PC-9 (cell line): ENCODE results near the gene KL.

Experiments
- CTCF ChIP-seq: fragments of 200-600 bp; sonication (generic); conservative IDR thresholded peaks from 2 replicates; pipeline ENCODE4 v1.6.1; 2017; ENCODE audit warnings: mixed run types, antibody characterized with exemption, mild to moderate bottlenecking, moderate library complexity
- EZH2 ChIP-seq: fragments of 200-600 bp; sonication (generic); IDR thresholded peaks from 2 replicates; pipeline ENCODE4 v1.8.0; 2017; ENCODE audit warnings: antibody characterized with exemption, low read depth

GRCh38 chr13:33069365-33069764, 53.1 kb downstream of the KL start:
- no peak for TF ChIP-seq CTCF
- no peak for TF ChIP-seq EZH2
